Measurements from ENCODE around the gene ANKH. TPM values are rescaled to one million over a fixed set of nuclear protein-coding genes. Genes with fewer than 3 reads are reported as not detected.

The ANKH gene
- polyA plus RNA-seq, 1 donor from 2014 or later: 9.9 TPM

DNA sequence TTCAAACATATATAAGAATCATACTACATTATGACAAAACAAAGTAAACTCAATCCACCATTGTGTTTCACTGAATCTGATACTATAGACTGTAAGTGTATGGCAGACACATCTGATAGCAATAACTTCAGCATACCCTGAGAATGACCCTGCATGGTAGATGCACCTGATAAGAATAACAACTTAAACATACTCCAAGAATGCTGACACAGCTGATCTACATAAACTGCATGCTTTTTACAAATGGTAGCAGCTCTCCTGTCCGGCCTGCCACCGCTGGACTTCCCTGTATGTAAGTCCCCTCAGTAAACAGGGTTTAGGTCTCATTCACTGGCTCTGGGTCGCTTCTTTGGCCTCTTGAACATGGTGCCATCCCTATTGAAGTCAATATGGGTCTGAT lies 100.4 kb downstream of the ANKH start:
- no peaks in the 10 kb centered on the region for H3K79me2 ChIP-seq (replicated peaks; ENCODE audit: insufficient read depth, low read length)
- no peak overlapping the region for H3K4me2 ChIP-seq (ENCODE audit: low read length)
- H3K27ac ChIP-seq (ENCODE audit: low read length): no peak overlapping the region
- TF ChIP-seq, protein P1, sequence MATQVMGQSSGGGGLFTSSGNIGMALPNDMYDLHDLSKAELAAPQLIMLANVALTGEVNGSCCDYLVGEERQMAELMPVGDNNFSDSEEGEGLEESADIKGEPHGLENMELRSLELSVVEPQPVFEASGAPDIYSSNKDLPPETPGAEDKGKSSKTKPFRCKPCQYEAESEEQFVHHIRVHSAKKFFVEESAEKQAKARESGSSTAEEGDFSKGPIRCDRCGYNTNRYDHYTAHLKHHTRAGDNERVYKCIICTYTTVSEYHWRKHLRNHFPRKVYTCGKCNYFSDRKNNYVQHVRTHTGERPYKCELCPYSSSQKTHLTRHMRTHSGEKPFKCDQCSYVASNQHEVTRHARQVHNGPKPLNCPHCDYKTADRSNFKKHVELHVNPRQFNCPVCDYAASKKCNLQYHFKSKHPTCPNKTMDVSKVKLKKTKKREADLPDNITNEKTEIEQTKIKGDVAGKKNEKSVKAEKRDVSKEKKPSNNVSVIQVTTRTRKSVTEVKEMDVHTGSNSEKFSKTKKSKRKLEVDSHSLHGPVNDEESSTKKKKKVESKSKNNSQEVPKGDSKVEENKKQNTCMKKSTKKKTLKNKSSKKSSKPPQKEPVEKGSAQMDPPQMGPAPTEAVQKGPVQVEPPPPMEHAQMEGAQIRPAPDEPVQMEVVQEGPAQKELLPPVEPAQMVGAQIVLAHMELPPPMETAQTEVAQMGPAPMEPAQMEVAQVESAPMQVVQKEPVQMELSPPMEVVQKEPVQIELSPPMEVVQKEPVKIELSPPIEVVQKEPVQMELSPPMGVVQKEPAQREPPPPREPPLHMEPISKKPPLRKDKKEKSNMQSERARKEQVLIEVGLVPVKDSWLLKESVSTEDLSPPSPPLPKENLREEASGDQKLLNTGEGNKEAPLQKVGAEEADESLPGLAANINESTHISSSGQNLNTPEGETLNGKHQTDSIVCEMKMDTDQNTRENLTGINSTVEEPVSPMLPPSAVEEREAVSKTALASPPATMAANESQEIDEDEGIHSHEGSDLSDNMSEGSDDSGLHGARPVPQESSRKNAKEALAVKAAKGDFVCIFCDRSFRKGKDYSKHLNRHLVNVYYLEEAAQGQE (IDR thresholded peaks at IDR 0.05; ENCODE audit: borderline replicate concordance): no peak
- no peak overlapping the region for H2AFZ ChIP-seq (ENCODE audit: low read depth, low read length)
- H3K9me2 ChIP-seq (ENCODE audit: insufficient read depth, low read length): no peaks in the 10 kb centered on the region
- no peaks in the 10 kb centered on the region for H4K20me1 ChIP-seq (ENCODE audit: insufficient read depth)
- H3K9me3 ChIP-seq (ENCODE audit: low read length): no peaks in the 10 kb centered on the region
- no peak overlapping the region for H3K9ac ChIP-seq (ENCODE audit: low read length)
- no peaks in the 10 kb centered on the region for H3F3A ChIP-seq (ENCODE audit: insufficient read depth, low read length, poor library complexity, severe bottlenecking)
- H3K27me3 ChIP-seq (ENCODE audit: insufficient read depth, low read depth, low read length): no peaks in the 10 kb centered on the region
- no peaks in the 10 kb centered on the region for H3K36me3 ChIP-seq (ENCODE audit: insufficient read depth, low read length)
- no peak overlapping the region for H3K4me3 ChIP-seq (ENCODE audit: low read length)

DNA sequence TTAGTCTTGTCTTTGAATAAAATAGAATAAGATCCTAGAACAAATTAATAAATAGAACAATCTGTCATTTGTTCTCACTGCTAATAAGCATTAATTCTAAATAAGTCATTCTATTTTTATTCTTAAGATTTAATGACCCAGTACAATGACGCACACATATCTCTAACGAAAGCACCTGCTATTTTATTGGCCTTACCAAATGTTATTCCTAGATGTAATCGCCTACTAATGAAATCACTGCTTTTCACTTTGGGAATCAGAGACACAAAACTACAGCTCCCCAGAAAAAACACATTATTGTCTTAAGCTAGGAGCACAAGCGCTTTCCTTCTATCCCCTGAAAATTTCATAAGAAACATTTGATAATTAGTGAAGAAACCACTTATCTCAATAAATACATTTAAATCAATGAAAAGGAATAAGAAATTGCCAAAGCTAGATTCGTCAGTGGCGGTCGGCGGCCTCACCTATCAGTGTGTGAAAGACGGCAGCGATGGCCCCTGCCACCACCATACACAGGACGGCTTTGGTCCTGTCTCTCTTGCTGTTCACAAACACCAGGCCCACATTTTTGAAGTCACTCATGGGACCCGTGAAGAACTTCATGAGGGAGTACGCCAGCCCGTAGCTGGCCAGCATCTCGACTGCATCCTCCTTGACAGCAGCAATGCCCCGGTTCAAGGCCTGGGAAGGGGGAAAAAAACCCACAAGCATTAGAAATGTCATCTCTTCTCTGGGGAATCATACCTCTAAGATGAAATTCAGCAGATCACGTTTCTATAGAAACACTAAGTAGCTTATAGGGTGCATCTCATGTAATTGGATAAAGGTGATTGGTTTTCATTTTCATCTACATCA lies 102.8 kb downstream of the ANKH start:
- no peaks in the 10 kb centered on the region for H4K20me1 ChIP-seq (ENCODE audit: insufficient read depth)
- H3K27me3 ChIP-seq (ENCODE audit: insufficient read depth, low read depth, low read length): no peaks in the 10 kb centered on the region
- H3K79me2 ChIP-seq (replicated peaks; ENCODE audit: insufficient read depth, low read length): no peaks in the 10 kb centered on the region
- no peak overlapping the region for H2AFZ ChIP-seq (ENCODE audit: low read depth, low read length)
- no peak overlapping the region for H3K27ac ChIP-seq (ENCODE audit: low read length)
- H3F3A ChIP-seq (ENCODE audit: insufficient read depth, low read length, poor library complexity, severe bottlenecking): no peaks in the 10 kb centered on the region
- TF ChIP-seq EZH2 (IDR thresholded peaks at IDR 0.05; ENCODE audit: borderline replicate concordance, insufficient read depth, low read length, poor library complexity, severe bottlenecking) (no peak), POLR2AphosphoS5 (IDR thresholded peaks at IDR 0.05) (no peak)
- H3K4me2 ChIP-seq (ENCODE audit: low read length): no peak overlapping the region
- no peaks in the 10 kb centered on the region for H3K9me2 ChIP-seq (ENCODE audit: insufficient read depth, low read length)
- no peak overlapping the region for H3K4me3 ChIP-seq (ENCODE audit: low read length)
- no peaks in the 10 kb centered on the region for H3K36me3 ChIP-seq (ENCODE audit: insufficient read depth, low read length)
- no peaks in the 10 kb centered on the region for H3K9me3 ChIP-seq (ENCODE audit: low read length)
- no peak overlapping the region for H3K9ac ChIP-seq (ENCODE audit: low read length)

DNA sequence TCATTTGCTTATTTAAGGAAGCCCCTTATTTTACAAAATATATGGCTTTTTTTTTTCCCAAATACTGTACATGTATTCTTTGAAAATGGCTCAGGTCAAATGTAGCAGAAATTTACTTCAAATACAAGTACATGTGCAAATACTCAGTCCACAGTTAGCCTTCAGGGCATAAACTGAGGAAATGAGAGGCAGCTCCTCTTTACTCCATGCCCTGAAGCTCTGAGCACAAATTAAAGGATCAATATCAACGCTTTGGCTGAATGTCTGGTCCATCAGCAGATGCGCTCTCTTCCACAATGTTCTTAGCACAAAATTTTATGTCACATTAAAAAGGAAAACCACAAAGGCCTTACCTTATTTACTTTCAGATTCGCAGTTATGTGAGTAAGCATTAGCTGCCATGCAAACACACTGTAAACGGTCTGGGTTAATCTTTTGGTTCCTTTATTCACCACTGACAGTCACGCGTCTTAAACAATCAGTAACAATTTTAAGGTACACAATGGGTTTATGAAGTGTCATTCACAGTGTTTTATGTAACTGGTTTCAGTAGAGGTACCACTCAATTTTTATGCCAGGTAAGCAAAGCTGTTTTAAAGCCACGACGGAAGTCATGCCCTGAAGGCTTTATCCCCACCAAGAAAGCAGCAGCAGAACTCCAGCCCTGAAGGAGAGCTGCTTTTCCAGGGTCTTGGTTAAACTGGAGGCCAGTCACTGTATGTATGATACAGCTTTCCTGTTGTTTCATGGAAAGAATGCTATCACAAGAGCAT lies 103.7 kb downstream of the ANKH start:
- Histone ChIP-seq H4K20me1 (ENCODE audit: insufficient read depth) (no peaks in the 10 kb centered on the region), H3K79me2 (replicated peaks; ENCODE audit: insufficient read depth, low read length) (no peaks in the 10 kb centered on the region), H3F3A (ENCODE audit: insufficient read depth, low read length, poor library complexity, severe bottlenecking) (no peaks in the 10 kb centered on the region), H3K27ac (ENCODE audit: low read length) (no peak overlapping the region), H3K9me2 (ENCODE audit: insufficient read depth, low read length) (no peaks in the 10 kb centered on the region), H3K9ac (ENCODE audit: low read length) (no peak overlapping the region), H3K36me3 (ENCODE audit: insufficient read depth, low read length) (no peaks in the 10 kb centered on the region), H3K9me3 (ENCODE audit: low read length) (no peaks in the 10 kb centered on the region), H3K4me3 (ENCODE audit: low read length) (no peak overlapping the region), H2AFZ (ENCODE audit: low read depth, low read length) (no peak overlapping the region), H3K4me2 (ENCODE audit: low read length) (no peak overlapping the region), H3K27me3 (ENCODE audit: insufficient read depth, low read depth, low read length) (no peaks in the 10 kb centered on the region)
- TF ChIP-seq TAF1 (IDR thresholded peaks at IDR 0.05; ENCODE audit: low read depth) (no peak), CTCF (IDR thresholded peaks at IDR 0.05; ENCODE audit: poor library complexity, severe bottlenecking) (no peak), SMC3 (conservative IDR thresholded peaks at IDR 0.05; ENCODE audit: poor library complexity) (no peak), EZH2 (IDR thresholded peaks at IDR 0.05; ENCODE audit: borderline replicate concordance, insufficient read depth, low read length, poor library complexity, severe bottlenecking) (no peak), POLR2AphosphoS5 (IDR thresholded peaks at IDR 0.05) (no peak)
- TF ChIP-seq, protein P1 (IDR thresholded peaks at IDR 0.05; ENCODE audit: borderline replicate concordance): no peak

Measured in neural cell (in vitro differentiated cells).